GM10266 (cell line): ENCODE results near the gene KRI1.

Experiments
- DNase-seq: peaks from one replicate; pipeline ENCODE4 v3.0.0; 2012; ENCODE audit errors: extremely low spot score
- TF ChIP-seq, protein P1 (sequence below): IDR thresholded peaks from 2 replicates; pipeline ENCODE4 v1.5.1; 2012; ENCODE audit warnings: mild to moderate bottlenecking, low read depth; ENCODE audit not compliant: control insufficient read depth, insufficient read depth; ENCODE audit errors: missing control alignments

KRI1 gene

DNA sequence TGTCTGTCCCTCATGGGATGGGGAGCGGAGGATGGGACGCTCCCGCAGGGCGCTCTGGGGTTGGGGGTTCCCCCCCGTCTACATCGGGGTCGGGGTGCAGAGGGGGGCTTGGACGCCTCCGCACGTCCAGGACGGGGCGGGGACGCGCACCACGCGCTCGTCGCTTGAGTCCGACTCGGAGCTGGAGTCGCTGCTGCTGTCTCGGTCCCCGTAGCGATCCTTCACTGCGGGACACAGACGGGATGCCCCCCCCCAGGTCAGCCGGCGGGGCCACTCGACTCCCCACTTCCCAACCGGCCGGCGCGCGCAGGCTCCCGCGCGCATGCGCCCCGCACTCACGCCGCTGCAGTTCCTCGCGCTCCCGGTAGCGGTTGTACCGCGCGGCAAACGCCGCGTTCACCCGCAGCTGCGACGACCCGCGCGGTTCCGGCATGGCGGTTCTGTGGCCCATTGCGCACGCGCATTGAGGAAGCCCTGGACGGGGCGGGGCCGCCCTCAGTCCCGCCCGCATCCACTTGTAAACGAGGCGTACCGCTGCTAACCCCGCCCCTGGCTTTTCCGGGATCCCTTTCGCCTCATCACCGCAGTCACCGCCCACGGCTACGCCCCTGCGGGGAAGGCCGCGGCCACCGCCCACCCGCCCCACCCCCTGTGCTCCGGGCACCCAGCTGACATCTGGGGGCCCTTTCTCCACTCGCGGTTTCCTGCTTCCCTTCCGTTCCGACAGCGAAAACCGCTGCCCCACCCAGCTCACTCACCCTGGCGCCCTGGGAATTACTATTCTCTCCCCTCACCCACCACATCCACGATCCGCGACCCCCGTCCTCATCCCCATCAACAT is at the start of gene KRI1:
KRI1 (minus strand) TSS at position 444 of the 841 bp plus-strand sequence; CDS start at position 433, 11 bp downstream.
- TF ChIP-seq, protein P1, sequence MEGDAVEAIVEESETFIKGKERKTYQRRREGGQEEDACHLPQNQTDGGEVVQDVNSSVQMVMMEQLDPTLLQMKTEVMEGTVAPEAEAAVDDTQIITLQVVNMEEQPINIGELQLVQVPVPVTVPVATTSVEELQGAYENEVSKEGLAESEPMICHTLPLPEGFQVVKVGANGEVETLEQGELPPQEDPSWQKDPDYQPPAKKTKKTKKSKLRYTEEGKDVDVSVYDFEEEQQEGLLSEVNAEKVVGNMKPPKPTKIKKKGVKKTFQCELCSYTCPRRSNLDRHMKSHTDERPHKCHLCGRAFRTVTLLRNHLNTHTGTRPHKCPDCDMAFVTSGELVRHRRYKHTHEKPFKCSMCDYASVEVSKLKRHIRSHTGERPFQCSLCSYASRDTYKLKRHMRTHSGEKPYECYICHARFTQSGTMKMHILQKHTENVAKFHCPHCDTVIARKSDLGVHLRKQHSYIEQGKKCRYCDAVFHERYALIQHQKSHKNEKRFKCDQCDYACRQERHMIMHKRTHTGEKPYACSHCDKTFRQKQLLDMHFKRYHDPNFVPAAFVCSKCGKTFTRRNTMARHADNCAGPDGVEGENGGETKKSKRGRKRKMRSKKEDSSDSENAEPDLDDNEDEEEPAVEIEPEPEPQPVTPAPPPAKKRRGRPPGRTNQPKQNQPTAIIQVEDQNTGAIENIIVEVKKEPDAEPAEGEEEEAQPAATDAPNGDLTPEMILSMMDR = peak; percentile 5
- peak; percentile 99 for DNase-seq

DNA sequence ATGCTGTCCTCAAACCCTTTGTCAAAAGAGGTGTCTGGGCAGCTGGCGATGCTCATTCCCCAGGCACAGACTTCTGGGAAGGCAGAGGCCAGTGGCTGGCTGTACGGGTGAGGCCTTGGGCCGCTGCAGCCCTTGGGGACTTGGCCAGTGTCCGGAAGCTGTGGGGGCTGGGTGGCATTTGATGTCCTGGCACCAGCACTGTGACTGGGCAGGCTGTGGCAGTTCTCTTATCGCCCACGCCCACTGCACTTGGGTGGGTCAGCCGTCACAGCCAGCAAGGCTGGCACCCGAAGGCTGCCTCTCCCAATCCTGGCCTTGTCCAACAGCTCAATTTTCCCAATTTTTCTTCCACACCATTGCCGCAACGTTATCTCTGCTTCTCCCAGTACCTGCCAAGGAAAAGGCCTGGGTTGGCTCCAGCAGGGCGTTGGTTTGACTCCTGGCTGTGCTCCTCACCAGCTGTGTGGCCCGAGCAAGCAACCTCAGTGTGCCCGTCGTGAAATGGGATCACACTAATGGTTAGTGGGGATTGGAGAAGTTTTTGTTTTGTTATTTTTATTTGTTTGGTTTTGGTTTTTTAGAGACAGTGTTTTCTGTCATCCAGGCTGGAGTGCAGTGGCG is 46.8 kb upstream of the KRI1 start:
- TF ChIP-seq, protein P1 = no peak
- DNase-seq = no peak

DNA sequence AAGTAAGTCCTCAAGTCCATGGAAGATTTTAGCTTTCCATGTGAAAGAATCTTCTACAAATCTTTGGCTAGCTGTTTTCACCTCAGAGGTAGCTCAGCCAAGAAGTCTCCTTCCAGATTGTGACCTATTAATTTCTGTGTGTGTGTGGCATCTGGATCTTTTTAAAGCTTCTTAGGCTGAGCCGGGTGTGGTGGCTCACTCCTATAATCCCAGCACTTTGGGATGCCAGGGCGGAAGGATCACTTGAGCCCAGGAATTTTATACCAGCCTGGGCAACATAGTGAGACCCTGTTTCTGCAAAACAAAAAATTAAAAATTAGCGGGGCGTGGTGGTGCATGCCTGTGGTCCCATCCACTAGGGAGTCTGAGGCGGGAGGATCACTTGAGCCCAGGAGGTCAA is 46.1 kb upstream of the KRI1 start:
- TF ChIP-seq, protein P1 = no peak
- DNase-seq = no peak

DNA sequence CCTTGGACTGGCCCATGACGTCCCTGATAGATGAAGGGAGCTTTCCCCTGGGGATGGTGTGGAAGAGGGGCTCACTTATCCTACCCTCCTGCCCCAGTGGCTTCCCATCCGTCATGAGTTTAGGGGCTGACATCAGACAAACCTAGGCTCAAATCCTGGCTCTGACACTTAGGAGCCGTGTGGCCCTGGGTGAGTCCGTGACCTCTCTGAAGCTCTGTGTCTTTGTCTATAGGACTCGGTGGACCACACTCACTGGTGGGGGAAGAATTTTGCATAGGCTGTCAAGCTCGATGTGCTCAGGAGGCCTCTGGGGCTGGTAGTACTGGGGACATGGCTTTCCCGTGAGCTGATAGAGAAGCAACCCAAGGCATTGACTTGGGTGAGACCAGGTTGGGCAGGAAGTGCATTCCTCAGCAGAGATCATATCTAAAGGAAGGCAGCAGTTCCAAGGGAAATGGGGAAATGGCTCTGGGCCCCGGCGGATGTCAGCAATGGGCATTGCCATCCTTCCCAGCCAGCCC is 38.7 kb upstream of the KRI1 start:
- TF ChIP-seq, protein P1 = no peak
- DNase-seq = peak; percentile 62

DNA sequence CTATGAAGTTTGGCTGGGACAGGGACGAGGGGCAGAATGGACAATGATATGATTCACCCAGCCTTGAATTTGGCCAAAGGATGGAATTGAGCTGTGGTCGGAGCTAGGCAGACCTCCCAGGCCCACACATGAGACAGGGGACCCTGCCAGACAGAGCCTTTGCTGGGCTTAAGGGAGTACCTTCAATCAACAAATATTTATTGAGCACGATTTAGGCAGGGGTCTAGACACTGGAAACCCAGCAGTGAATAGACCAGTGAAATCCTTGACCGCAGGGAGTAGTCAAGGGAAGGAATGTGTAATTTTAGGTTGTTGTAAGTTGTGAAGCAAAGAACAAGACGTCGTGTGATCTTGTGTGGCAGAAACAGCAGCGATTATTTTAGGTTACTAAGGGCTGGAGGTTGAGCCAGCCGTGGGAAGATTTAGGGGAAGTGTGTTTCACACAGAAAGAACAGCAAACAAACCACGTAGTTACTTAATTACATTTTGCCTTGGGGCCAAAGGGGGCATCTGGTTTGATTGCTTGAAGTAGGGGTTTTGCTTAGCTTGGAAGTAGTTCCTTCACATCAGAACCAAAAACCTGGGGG is 38.2 kb upstream of the KRI1 start:
- DNase-seq = peak; percentile 67
- TF ChIP-seq, protein P1 = no peak

DNA sequence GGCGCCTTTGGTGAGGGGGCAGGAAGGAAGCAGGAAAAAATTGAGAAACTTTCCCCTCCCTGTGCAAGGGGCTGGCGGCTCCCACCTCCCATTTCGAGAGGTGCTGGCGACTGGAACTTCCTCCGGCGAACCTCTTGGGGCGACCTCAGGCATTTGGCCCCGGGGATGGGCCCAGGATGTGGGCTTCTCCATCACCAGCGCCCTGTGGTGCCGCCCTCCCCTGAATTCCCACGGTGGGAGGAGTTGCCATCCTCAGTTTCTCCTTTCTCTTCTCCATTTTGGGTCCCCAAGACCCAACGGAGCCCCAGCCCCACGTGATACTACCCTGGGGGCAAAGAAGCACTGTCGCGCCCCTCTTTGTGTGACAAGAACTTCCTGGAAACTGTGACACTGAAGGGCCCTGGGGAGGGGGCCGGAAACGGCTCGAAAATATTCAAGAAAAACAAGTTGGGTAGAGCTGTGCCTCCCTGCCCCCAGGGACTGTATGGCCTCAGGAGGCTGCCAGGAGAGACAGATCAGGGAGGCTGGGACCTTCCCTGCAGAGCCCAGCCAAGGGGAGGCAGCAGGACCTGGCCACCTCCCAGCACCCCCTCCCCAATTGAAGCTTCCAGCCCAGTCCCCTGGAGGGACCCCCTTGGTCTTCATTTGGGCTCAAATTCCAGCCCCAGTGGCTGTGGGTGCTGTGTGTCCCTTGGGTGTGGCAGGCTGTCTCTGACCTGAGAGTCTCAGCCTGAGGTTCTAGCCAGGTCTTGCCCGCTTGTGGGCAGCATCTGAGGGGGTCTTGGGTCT is 37.5 kb upstream of the KRI1 start:
- DNase-seq = peak; percentile 78
- TF ChIP-seq, protein P1 = no peak
